Measurements from ENCODE around the gene CYBA.

The CYBA gene

DNA sequence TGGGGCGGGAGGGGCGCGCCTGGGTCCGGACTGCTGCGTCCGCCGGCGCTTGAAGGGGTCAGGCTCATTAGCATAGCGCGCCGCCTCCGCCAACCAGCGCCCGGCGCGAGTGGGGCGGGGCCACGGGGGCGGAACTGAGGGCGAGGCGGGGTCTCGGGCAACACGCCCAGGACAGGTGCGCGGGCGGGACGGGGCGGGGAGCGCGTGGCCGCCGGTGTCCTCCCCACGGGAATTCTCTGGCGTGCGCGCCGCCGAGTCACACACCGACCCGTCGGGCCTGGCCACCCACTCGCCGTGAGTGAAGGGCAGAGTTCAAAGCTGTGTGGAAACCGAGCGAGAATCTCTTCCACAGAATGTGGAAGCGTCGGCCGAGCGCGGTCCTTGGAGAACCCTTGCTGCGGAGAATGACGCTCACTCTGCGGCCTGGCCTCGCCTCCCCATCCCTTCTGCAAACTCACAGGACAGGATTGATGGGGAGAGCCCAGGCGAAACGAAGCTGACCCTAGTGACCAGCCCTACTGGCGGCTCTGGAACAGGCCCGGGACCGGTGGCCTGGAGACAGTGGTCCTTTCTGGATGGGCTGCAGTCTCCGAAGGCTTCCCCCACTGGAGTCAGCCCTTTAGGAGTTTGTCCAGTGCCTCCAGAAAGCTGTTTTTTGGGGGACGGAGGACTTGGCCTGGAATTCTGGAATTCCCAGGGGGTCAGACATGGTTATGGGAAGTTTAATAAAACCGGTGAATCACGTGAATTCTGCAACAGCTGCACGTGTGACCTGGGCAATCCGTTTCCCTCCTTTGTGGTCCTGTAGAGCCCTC lies 35.8 kb upstream of the CYBA start, which contains the start of gene SNAI3:
SNAI3 (minus strand) TSS at position 69 of the 815 bp plus-strand sequence. CDS start 101 bp downstream, outside the sequence.
- in situ Hi-C loops (cut with HindIII; ENCODE audit: low sequenced_read_pairs) = no loop called here

DNA sequence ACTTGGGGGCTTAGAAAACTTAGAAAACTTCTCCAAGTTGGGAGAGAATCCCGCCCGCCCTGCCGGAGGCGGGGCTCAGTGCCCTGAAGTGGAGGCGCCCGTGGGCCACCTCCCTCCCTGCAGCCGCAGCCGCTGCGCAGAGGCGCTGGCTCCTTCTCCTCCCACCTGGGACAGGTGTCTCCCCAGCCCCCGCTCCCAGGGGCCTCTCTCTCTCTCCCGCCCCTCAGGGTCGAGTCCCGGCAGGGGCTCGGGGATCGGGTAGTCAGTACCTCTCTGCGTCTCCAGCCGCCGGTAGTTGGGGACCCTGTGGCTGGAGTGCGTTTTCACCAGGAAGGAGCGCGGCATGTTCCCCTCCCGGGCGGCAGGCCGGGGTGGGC lies 35.2 kb upstream of the CYBA start:
- in situ Hi-C loops (cut with HindIII; ENCODE audit: low sequenced_read_pairs) = no loop called here

DNA sequence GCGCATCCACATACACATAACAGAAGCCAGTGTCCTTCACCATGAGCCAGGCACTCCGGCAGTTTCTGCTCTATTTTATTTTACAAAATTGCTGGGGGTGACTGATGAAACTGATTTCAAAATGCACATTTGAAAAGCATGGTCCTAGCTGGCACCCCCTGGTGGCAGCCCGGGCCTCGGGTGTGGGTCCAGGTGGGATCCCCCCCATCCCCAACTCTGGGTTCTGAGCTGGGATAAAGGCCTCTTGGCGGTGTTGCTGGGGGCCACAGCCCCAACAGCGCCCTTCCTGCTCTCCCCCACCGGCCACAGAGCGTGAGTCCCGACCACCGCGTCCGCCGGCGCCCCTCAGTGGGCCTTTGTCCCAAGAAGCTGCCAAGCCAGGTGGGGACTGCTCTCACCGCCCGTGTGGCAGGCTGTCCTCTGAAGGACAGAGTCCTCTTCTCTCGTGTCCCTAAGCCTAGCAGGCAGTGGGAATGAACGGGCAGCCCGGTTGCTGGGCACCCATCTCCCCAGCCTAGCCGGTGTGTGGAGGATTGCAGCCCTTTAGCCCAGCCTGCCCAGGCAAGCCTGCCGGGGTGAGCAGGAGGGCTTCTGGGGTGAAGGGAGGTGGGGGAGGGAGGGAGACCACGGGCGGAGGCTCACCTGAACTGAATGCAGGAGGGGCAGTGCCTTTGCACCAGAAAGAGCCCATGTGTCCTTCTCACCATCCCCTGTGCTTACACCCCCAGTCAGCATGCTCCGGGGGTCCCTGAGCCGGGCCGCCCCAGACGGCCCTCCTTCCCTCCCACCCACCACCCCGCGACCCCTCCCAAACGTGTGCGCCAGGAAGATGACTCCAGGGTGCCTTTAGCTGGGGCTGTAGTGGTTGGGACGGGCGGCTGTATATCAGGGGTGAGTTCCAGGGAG lies 34.6 kb upstream of the CYBA start:
- in situ Hi-C loops (cut with HindIII; ENCODE audit: low sequenced_read_pairs) = no loop called here

DNA sequence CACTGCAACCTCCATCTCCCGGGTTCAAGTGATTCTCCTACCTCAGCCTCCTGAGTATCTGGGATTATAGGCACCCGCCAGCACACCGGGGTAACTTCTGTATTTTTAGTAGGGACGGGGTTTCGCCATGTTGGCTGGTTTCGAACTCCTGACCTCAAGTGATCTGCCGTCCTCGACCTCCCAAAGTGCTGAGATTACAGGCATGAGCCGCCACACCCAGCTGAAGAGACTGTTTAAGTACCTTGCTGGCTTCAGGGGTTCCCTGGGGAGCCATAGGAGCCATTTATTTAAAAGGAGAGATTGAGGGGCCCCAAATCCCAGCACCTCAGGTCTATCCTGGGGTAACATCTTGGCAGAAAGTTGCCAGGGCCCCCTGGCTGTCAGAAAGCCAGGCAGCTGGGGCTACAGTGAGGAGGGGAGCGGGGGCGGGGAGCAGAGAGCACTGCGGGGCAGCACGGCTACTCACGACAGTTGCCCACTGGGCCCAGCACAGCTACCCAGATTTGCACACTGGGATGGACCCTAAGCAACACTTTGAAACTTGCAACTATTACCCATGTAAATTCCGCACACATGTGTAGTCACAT lies 33.8 kb upstream of the CYBA start:
- in situ Hi-C loops (cut with HindIII; ENCODE audit: low sequenced_read_pairs) = no loop called here

DNA sequence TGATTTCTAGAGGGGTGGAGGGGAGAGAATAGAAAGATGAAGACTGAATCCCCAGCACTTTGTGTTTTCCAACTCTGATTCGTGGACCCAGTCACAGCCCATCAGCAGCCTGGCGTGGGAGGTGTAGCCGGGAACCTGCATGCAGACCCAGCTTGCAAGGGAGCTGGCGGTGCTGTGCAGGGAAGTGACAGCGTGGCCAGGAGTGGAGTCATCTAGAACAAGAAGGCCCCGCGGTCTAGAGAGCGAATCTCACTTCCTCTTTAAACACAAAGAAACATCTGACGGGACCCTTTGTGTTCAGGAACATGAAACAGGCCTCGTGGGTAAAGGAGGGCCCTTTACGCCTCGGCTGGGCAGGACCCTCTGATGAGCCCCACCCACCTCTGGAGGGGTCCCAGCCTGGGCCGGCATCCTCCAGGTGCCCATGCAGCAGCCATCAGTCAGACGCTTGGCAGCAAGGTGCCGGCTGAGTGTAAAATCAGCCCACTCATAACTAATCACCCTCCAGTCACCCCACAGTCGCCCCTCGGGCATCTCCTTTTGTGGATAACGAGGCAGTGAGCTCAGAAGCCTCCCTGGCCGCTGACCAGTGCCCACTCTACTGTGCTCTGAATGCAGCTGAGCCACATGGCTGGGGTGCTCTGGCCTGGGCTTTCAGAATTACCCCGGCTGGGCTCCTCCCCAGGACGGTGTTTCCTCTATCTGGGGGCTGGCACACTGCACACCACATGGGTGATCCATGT lies 31.0 kb upstream of the CYBA start:
- in situ Hi-C loops (cut with HindIII; ENCODE audit: low sequenced_read_pairs) = no loop called here

DNA sequence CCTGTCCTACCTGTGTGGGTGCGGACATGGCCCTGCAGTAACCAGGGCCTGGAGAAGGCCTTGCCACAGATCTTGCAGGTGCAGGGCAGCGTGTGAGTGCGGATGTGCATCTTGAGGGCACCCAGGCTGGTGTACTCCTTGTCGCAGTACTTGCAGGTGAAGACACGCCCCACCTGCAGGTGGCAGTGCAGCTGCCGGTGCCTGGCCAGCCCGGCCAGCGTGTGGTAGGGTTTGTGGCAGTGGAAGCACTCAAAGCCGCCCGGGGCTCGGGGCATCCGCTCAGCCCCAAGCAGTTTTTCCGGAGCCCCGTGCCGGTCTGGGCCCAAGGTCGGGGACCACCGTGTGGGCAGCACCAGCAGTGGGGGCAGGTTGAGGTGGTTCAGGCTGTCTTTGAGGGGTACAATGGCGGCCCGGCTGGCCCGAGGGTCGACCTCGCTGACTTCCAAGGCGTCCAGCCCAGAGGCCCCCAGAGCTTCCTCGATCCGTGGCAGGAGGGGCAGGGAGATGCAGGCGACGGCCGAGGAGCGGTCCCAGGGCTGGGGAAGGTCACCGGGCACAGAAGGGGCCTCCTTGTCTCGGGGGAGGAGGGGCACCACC lies 30.3 kb upstream of the CYBA start:
- in situ Hi-C loops (cut with HindIII; ENCODE audit: low sequenced_read_pairs) = no loop called here

DNA sequence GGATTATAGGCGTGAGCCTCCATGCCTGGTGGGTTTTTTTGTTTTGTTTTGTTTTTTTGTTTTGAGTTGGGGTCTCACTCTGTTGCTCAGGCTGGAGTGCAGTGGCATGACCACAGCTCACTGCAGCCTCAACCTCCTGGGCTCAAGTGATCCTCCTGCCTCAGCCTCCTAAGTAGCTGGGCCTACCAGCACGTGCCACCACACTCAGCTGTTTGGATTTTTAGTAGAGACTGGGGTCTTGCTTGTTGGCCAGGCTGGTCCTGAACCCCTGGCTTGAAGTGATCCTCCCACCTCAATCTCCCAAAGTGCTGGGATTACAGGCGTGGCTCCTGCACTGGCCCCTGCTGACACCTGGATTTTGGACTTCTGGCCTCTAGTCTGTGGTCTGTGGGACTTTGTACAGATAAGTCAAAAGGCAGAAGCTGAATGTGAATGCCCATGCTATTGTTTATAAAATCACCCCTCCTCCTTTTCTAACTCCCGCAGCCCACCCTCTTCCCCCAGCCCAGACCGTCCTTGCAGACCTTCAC lies 29.8 kb upstream of the CYBA start:
- in situ Hi-C loops (cut with HindIII; ENCODE audit: low sequenced_read_pairs) = no loop called here

DNA sequence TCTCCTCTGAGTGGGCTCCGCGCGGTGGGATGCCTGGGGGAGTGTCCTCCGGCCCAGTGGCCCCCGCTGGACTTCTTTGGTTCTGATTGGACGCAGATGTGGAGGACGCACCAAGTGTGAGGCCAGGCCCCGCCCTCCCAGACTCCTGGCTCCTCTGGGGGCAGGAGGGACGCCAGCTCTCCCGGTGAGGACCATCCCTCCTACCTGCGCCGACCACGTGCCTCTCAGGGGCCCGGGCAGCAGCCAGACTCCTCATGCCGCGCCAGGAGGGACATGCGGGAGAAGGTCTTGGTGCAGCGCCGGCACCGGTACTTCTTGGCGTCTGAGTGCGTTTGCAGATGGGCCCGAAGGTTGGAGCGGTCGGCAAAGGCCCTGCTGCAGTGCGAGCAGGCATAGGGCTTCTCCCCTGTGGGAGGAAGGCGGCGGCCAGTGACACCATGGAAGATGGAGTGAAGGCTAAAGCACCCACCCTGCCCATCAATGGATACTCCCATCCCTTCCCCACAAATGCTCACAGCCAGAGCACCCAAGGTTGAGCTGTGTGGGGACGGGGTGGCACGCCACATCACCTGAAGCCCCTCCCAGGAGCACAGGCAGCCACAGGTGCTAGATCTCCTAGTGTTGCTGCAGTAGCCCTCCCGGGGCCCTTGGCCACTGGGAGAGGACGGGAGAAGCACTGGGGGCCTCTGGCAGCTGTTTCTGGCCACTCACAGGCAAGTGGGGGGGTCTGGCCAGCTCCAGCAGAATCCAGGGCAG lies 27.5 kb upstream of the CYBA start:
- in situ Hi-C loops (cut with HindIII; ENCODE audit: low sequenced_read_pairs) = loop anchor here (5.0 kb wide), 2 partner anchors 36 to 109 kb away; partner anchors contain the start of gene PIEZO1

DNA sequence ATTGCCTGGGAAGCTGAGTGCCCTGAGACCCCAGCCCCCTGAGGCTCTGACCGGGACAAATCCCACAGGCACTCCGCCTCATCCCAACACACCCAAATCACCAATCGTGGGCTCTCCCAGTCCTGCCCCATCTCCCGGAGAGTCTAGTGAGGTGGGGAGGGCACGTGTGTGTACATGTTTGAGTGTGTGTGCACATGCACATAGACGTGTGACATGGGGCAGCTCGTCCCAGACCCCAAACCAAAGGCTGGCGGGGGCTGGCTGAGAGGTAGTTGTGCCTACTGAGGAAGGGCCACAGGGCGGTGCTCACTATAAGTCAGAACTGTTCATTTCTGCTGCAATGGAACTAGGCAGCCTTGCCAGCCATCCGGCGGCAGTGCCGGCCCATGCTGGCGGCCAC lies 26.9 kb upstream of the CYBA start:
- in situ Hi-C loops (cut with HindIII; ENCODE audit: low sequenced_read_pairs) = loop anchor here (5.0 kb wide), 2 partner anchors 35 to 110 kb away; partner anchors contain the start of gene PIEZO1

DNA sequence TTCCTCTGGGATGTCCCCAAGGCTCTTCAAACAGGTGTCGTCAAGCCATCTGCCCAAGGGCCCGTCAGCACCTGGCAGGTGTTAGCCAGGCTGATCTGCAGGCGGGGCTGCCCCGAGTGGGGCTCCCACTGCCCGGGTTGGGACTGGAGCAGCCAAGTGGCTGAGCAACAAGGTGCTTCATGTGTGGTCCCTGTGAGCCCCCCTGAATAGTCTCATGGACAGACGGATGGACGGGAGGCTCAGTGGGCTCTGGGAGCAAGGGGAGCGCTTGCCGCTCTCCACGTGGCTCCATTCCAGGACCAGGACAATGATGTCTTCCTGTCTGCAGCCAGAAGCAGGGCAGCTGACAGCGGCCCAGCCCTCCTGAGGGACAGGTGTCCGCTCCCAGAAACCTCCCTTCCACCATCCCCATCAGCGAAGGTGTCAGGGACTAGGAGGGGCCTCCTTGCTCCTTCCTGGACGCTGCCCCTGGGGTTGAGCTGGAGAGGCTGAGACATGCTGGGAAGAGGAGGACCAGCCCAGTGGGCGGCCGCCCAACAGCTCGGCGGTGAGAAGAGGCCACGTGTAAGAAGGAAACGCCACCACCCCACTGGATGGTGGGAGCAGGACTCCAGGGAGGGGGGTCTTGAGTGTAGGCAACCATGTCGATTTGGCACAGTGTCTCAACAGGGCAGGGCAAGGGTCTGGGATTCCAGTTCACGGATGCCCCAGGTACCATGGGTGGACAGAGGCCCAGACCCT lies 25.8 kb upstream of the CYBA start:
- in situ Hi-C loops (cut with HindIII; ENCODE audit: low sequenced_read_pairs) = loop anchor here (5.0 kb wide), 2 partner anchors 34 to 111 kb away; partner anchors contain the start of gene PIEZO1

DNA sequence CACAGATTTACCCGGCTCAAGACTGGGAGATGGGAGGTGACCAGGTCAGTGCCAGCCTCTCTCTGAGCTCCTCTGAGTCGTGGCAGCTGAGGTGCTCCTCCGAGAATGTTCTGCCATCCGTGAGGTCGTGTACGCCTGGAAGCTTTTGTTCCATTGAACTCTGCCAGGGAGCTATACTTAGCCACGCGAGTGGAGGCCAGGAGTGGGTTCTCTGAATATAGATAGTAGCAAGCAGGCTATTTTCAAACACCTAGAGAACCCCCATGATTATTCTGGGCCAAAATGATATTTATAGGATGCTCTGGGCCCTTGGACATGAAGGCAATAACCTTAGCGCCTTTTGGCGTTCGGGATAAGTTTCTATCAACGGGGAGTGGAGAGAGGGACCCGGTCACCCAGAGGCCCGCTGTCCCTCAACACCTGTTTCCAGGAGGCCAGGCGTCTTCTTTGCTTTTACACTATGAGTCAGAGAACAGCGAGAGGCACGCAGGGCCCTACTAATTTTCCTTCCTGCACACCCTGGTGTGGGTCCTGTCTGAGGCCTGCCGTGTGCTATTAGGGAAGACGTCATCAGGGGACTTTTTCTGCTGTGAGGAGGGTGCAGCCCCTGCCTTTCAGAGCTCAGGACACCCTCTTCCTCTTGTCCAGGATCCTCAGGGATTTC lies 23.0 kb upstream of the CYBA start:
- in situ Hi-C loops (cut with HindIII; ENCODE audit: low sequenced_read_pairs) = no loop called here

DNA sequence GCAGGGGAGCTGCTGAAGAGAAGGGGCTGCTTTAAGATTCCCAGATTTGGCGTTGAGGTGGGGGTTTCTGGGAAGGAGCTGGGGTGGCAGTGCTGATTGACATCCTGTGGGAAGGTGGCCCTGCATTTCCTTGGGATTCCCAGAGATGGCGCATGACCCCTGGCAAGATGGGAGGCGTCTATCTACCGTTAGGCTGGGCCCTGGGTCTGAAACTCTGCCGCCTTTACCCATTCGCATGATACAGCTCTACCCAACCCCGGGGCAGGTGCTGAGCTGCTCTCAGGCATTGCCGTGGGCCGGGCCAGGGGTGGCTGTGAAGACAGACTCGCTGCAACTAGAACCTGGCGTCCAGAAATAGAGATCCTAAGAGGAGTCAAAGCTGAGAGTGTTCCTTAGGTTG lies 21.9 kb upstream of the CYBA start:
- in situ Hi-C loops (cut with HindIII; ENCODE audit: low sequenced_read_pairs) = no loop called here

DNA sequence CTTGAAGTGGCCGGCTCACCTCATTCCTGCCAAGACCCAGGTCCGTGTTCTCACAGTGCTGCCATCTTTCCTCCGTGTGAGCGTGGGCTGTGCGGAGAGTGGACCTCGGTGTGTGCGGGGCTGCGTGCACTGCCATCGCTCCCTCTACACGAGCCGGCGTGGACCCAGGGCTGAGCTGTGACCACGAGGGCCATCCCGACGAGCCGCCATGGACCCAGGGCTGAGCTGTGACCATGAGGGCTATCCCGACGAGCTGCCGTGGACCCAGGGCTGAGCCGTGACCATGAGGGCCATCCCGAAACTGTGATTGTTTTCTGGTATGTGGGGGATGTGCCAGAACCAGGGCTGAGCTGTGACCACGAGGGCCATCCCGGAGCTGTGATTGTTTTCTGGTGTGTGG lies 21.0 kb upstream of the CYBA start:
- in situ Hi-C loops (cut with HindIII; ENCODE audit: low sequenced_read_pairs) = no loop called here

DNA sequence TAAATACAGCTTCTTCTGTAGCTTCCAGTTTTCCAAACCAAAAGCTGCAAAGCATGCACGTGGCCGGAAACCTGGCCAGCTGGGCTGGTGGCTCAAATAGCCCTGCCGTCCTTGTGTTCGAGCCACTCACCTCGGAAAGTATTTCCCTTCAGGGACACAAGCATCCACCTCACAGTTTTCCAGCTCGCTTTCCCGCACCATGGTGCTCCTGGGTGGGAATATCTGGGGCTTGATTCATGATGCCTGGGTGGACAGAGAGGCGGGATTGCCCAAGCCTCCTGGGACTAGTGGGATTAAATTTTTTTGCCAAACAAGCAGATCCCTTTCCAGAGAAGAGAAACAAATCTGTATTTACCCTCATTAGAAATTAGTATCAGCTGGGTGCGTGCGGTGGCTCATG lies 19.1 kb upstream of the CYBA start:
- in situ Hi-C loops (cut with HindIII; ENCODE audit: low sequenced_read_pairs) = loop anchor here (5.0 kb wide), 1 partner anchor 83 kb away; no protein-coding TSS in a partner anchor

DNA sequence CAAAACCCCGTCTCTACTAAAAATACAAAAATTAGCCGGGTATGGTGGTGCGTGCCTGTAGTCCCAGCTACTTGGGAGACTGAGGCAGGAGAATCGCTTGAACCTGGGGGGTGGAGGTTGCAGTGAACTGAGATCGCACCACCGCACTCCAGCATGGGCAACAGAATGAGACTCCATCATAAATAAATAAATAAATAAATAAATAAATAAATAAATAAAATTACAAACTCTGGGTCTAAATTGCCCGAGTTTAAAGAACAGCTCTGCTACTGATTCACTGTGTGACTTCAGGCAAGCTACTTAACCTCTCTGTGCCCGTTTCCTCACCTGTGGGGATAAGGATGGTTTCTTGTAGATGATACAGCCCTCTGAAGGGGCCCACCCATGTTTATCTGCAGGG lies 18.6 kb upstream of the CYBA start:
- in situ Hi-C loops (cut with HindIII; ENCODE audit: low sequenced_read_pairs) = loop anchor here (5.0 kb wide), 1 partner anchor 82 kb away; no protein-coding TSS in a partner anchor

DNA sequence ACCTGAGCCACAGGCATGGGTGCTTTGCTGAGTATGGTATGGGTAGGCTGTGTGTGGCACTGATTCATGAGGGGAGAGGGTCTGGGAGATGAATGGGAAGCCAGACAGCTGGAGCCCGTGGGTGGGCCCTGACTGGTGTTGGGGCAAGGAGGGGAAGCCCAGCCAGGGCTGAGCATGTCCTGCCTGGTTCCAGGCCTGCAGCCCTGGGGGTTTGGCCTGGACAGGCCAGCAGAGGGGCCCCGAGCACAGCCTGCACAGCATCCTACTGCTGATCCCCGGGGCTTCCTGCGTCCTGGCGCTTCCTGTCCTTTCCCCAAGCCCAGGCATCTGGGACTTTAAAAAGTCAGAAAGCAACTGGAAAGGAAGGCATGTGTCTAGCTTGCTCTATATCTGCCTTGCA lies 16.6 kb upstream of the CYBA start:
- in situ Hi-C loops (cut with HindIII; ENCODE audit: low sequenced_read_pairs) = loop anchor here (5.0 kb wide), 1 partner anchor 80 kb away; no protein-coding TSS in a partner anchor

DNA sequence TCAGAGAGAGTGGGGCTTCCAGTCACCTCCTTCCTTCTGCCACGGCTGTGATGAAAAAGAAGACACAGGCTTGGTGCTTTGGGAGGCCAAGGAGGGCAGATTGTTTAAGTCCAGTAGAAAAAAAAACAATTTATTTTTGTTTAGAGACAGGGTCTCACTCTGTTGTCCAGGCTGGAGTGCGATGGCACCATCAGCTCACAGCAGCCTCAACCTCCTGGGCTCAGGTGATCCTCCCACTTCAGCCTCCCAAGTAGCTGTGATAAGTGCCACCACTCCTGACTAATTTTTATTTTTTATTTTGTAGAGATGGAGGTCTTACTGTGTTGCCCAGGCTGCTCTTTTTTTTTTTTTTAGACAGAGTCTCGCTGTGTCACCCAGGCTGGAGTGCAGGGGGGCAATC lies 14.7 kb upstream of the CYBA start:
- in situ Hi-C loops (cut with HindIII; ENCODE audit: low sequenced_read_pairs) = loop anchor here (5.0 kb wide), 1 partner anchor 78 kb away; no protein-coding TSS in a partner anchor

DNA sequence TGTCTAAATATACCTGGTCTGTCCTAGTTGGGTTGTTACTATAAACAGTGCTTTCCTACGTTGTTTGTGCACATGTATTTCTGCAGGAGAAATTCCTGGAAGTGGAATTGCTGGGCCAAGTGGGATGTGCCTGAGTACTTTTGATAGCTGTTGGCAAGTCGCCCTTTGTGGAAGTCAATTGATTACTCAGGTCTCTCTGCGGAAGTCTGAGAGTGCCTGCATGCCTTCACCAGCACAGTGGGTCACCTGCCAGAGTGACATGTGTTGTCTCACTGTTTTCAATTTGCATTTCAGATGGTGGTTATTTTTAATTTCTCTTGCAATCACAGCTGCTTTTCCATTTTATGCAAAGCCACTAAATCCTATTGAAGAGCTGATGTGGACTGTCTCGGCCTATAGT lies 14.3 kb upstream of the CYBA start:
- in situ Hi-C loops (cut with HindIII; ENCODE audit: low sequenced_read_pairs) = loop anchor here (5.0 kb wide), 1 partner anchor 78 kb away; no protein-coding TSS in a partner anchor
